ENCODE results near the gene DEFB129.

DNA sequence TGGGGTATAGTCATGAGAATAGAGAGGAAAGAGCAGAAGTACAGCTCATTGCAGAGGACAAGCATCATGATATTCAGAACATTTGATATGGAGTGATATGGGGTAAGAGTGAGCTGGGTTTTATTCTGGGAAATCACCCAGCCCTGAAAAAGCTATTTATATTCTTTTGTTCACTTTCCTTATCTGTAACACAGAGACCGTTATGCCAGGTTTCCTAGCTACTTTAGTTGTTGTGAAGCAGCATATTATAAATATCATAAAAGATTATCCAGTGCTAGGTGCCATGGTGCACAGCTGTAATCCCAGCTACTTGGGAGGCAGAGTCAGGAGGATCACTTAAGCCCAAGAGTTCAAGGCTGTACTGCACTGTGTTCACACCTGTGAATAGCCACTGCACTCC lies 9.8 kb upstream of the DEFB129 start:
- TF ChIP-seq, protein P1, sequence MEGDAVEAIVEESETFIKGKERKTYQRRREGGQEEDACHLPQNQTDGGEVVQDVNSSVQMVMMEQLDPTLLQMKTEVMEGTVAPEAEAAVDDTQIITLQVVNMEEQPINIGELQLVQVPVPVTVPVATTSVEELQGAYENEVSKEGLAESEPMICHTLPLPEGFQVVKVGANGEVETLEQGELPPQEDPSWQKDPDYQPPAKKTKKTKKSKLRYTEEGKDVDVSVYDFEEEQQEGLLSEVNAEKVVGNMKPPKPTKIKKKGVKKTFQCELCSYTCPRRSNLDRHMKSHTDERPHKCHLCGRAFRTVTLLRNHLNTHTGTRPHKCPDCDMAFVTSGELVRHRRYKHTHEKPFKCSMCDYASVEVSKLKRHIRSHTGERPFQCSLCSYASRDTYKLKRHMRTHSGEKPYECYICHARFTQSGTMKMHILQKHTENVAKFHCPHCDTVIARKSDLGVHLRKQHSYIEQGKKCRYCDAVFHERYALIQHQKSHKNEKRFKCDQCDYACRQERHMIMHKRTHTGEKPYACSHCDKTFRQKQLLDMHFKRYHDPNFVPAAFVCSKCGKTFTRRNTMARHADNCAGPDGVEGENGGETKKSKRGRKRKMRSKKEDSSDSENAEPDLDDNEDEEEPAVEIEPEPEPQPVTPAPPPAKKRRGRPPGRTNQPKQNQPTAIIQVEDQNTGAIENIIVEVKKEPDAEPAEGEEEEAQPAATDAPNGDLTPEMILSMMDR (IDR thresholded peaks at IDR 0.05), result no peak
- TF ChIP-seq POLR2A (IDR thresholded peaks at IDR 0.05), result no peak
